ENCODE data around the gene WBP11. TPM values are rescaled to one million over a fixed set of nuclear protein-coding genes. Genes with fewer than 3 reads are reported as not detected.

Gene WBP11
- total RNA-seq, 1 experiment from 2014 or later, result 67.4 TPM

DNA sequence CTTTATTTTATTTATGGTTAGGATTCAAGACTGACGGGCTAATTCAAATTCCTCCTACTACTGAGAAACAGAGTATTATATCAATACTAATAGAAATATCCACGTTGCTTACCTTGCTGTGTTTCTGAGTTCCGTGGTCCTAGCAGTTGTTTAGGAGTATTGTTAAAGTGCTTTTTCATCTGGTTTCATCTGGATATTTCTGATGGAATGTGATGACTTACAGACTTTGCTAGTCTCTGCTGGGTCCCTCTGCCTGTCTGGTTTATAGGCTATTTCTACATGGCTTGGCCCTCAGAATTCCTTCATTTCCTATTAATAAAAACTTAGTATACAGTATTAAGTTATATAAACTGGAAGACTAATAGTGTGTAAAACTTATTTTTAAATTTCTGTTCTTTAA, 10.7 kb upstream of the WBP11 start, which contains the start of gene SMCO3:
TSS of gene SMCO3 (minus strand) at position 169 of the 400 bp plus-strand sequence. CDS start 7,502 bp downstream, outside the sequence.
- Histone ChIP-seq H3K4me2 (ENCODE audit: low read length) (no peak within 1 kb of the TSS), H3K9me2 (ENCODE audit: insufficient read depth) (no peaks in the 10 kb centered on the region), H3K27me3 (ENCODE audit: insufficient read depth, low read length) (no peaks in the 10 kb centered on the region), H3K9me3 (ENCODE audit: control insufficient read depth in 1 of 2, insufficient read depth in 1 of 2, low read depth in 1 of 2, low read length in 2 of 2) (no peaks in the 10 kb centered on the region), H3K4me3 (replicated peaks in 1 of 2; ENCODE audit: low read depth in 1 of 2, low read length in 2 of 2) (no peak within 1 kb of the TSS), H3K4me1 (ENCODE audit: control insufficient read depth in 1 of 2, insufficient read depth in 2 of 2, low read length in 2 of 2) (no peaks in the 10 kb centered on the region), H4K20me1 (ENCODE audit: insufficient read depth) (no peaks in the 10 kb centered on the region), H3K27ac (ENCODE audit: low read depth, low read length) (no peak within 1 kb of the TSS), H3K9ac (ENCODE audit: low read length) (no peak within 1 kb of the TSS), H2AFZ (ENCODE audit: low read depth, low read length, poor library complexity, severe bottlenecking) (no peak within 1 kb of the TSS), H3K79me2 (ENCODE audit: insufficient read depth, low read length) (no peaks in the 10 kb centered on the region), H3K36me3 (ENCODE audit: control insufficient read depth in 1 of 2, insufficient read depth in 2 of 2, low read length in 2 of 2) (no peaks in the 10 kb centered on the region)
- RAD21 ChIA-PET (ENCODE audit: low non-redundant PET in 1 of 2, low total read pairs in 2 of 2, uncharacterized antibody in 2 of 2, unreplicated experiment in 2 of 2), result no interaction called here
- POLR2A ChIA-PET, result no interaction called here
- ATAC-seq (no peak), DNase-seq (ENCODE audit: low read depth, low spot score) (no peak)
- TF ChIP-seq YY1 (IDR thresholded peaks at IDR 0.05; ENCODE audit: extremely low read depth, insufficient replicate concordance, low read depth, low read length), result no peak
- TF ChIP-seq POLR2AphosphoS5 (IDR thresholded peaks at IDR 0.05; ENCODE audit: low read depth, low read length), result no peak
- TF ChIP-seq ATF3 (IDR thresholded peaks at IDR 0.05), result no peak
- CTCF ChIA-PET, result no interaction called here
- no TSS peak for BruUV-seq (replicated peaks)
- intact Hi-C loops (cut with micrococcal nuclease), result no loop called here

- Histone ChIP-seq H2AFZ (ENCODE audit: low read depth, low read length, poor library complexity, severe bottlenecking) (no peak overlapping the region), H4K20me1 (ENCODE audit: insufficient read depth) (no peaks in the 10 kb centered on the region), H3K4me3 (replicated peaks in 1 of 2; ENCODE audit: low read depth in 1 of 2, low read length in 2 of 2) (no peak overlapping the region), H3K9me3 (ENCODE audit: control insufficient read depth in 1 of 2, insufficient read depth in 1 of 2, low read depth in 1 of 2, low read length in 2 of 2) (no peaks in the 10 kb centered on the region), H3K4me1 (ENCODE audit: control insufficient read depth in 1 of 2, insufficient read depth in 2 of 2, low read length in 2 of 2) (no peaks in the 10 kb centered on the region), H3K9me2 (ENCODE audit: insufficient read depth) (no peaks in the 10 kb centered on the region), H3K27me3 (ENCODE audit: insufficient read depth, low read length) (no peaks in the 10 kb centered on the region), H3K9ac (ENCODE audit: low read length) (no peak overlapping the region), H3K36me3 (ENCODE audit: control insufficient read depth in 1 of 2, insufficient read depth in 2 of 2, low read length in 2 of 2) (no peaks in the 10 kb centered on the region), H3K27ac (ENCODE audit: low read depth, low read length) (no peak overlapping the region), H3K79me2 (ENCODE audit: insufficient read depth, low read length) (no peaks in the 10 kb centered on the region), H3K4me2 (ENCODE audit: low read length) (no peak overlapping the region)
- RAD21 ChIA-PET (ENCODE audit: low non-redundant PET in 1 of 2, low total read pairs in 2 of 2, uncharacterized antibody in 2 of 2, unreplicated experiment in 2 of 2), result interaction anchor here in 1 of 2 experiments (1.4 kb wide), 1 partner anchor 184 kb away, joined by 6 read pairs; no protein-coding TSS in a partner anchor
- TF ChIP-seq YY1 (IDR thresholded peaks at IDR 0.05; ENCODE audit: extremely low read depth, insufficient replicate concordance, low read depth, low read length) (no peak), JUND (IDR thresholded peaks at IDR 0.05) (no peak), SP1 (IDR thresholded peaks at IDR 0.05; ENCODE audit: low read depth) (no peak), EZH2 (IDR thresholded peaks at IDR 0.05) (no peak), POLR2A (IDR thresholded peaks at IDR 0.05; ENCODE audit: borderline replicate concordance, extremely low read depth, insufficient read depth, insufficient read length) (no peak), ZNF274 (IDR thresholded peaks at IDR 0.05; ENCODE audit: low read depth, low read length) (no peak), POLR2AphosphoS5 (IDR thresholded peaks at IDR 0.05; ENCODE audit: low read depth, low read length) (no peak), CEBPB (IDR thresholded peaks at IDR 0.05; ENCODE audit: low read depth) (no peak), ATF3 (IDR thresholded peaks at IDR 0.05) (no peak), RAD21 (IDR thresholded peaks at IDR 0.05; ENCODE audit: low read depth) (no peak), ZBTB33 (IDR thresholded peaks at IDR 0.05; ENCODE audit: extremely low read depth, insufficient replicate concordance, low read length) (no peak), MAX (IDR thresholded peaks at IDR 0.05) (no peak), EZH2phosphoT487 (IDR thresholded peaks at IDR 0.05; ENCODE audit: borderline replicate concordance) (no peak), ZFX (IDR thresholded peaks at IDR 0.05) (no peak), ELF1 (IDR thresholded peaks at IDR 0.05; ENCODE audit: borderline replicate concordance, low read depth) (no peak), FOSL1 (IDR thresholded peaks at IDR 0.05; ENCODE audit: low read depth) (no peak), CBX3 (IDR thresholded peaks at IDR 0.05; ENCODE audit: low read depth) (no peak)
- POLR2A ChIA-PET, result interaction anchor here (1.7 to 2.0 kb wide), 2 partner anchors 9 to 41 kb away, joined by 5 to 7 read pairs; partner anchors contain the start of genes C12orf60 and WBP11
- ATAC-seq (no peak), DNase-seq (ENCODE audit: low read depth, low spot score) (no peak)
- CTCF ChIA-PET, result interaction anchor here (1.3 to 1.5 kb wide), 5 partner anchors 8 to 410 kb away, joined by 3 to 16 read pairs (median 4); partner anchors contain the start of genes C12orf60, RERG and WBP11
- intact Hi-C loops (cut with micrococcal nuclease), result loop anchor here (1.0 kb wide), 1 partner anchor 185 kb away; no protein-coding TSS in a partner anchor
- BruUV-seq (replicated peaks), result no TSS peak
Measured at GRCh38 chr12:14811486-14811885, 8.2 kb upstream of the WBP11 start.
